ENCODE data around the gene MARS2.

DNA sequence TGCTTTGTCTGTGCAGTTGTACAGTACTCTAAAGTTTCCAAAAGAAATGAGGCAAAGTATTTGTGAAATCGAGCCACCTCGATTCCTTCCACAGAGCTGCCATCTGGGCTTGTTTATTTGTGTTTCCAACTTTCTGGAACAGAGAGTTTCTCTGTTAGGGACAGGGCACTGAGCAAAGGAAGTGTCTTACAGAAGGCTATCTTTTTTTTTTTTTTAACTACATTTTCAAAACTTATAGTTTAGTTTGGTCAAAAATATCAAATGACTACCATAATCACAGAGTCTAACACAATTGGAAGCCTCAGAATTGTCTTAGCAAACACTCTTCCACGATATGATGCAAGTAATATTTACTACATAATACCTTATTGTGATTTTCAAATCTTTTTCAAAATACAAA lies 30.6 kb upstream of the MARS2 start:
- TF ChIP-seq, protein P1, sequence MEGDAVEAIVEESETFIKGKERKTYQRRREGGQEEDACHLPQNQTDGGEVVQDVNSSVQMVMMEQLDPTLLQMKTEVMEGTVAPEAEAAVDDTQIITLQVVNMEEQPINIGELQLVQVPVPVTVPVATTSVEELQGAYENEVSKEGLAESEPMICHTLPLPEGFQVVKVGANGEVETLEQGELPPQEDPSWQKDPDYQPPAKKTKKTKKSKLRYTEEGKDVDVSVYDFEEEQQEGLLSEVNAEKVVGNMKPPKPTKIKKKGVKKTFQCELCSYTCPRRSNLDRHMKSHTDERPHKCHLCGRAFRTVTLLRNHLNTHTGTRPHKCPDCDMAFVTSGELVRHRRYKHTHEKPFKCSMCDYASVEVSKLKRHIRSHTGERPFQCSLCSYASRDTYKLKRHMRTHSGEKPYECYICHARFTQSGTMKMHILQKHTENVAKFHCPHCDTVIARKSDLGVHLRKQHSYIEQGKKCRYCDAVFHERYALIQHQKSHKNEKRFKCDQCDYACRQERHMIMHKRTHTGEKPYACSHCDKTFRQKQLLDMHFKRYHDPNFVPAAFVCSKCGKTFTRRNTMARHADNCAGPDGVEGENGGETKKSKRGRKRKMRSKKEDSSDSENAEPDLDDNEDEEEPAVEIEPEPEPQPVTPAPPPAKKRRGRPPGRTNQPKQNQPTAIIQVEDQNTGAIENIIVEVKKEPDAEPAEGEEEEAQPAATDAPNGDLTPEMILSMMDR (tag by site-specific recombination; IDR thresholded peaks at IDR 0.05), result no peak
- TF ChIP-seq ZNF473 (tag by site-specific recombination; IDR thresholded peaks at IDR 0.05) (no peak), ZNF114 (tag by site-specific recombination; IDR thresholded peaks at IDR 0.05) (no peak), ZNF623 (tag by site-specific recombination; IDR thresholded peaks at IDR 0.05) (no peak)
- TF ChIP-seq, protein P2, sequence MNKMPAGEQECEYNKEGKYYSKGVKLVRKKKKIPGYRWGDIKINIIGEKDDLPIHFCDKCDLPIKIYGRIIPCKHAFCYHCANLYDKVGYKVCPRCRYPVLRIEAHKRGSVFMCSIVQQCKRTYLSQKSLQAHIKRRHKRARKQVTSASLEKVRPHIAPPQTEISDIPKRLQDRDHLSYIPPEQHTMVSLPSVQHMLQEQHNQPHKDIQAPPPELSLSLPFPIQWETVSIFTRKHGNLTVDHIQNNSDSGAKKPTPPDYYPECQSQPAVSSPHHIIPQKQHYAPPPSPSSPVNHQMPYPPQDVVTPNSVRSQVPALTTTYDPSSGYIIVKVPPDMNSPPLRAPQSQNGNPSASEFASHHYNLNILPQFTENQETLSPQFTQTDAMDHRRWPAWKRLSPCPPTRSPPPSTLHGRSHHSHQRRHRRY (tag by site-specific recombination; IDR thresholded peaks at IDR 0.05), result no peak
- TF ChIP-seq, protein P3, sequence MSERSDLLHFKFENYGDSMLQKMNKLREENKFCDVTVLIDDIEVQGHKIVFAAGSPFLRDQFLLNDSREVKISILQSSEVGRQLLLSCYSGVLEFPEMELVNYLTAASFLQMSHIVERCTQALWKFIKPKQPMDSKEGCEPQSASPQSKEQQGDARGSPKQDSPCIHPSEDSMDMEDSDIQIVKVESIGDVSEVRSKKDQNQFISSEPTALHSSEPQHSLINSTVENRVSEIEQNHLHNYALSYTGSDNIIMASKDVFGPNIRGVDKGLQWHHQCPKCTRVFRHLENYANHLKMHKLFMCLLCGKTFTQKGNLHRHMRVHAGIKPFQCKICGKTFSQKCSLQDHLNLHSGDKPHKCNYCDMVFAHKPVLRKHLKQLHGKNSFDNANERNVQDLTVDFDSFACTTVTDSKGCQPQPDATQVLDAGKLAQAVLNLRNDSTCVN (tag by site-specific recombination; optimal IDR thresholded peaks at IDR 0.05), result no peak
